ENCODE data around the gene TEC.
"Not testable (repeated sequence)": the region's sequence is repeated elsewhere in the genome, so short reads cannot be mapped to it uniquely, and the experiment has no call there.

TEC gene

GRCh38 chr4:48242511-48243195, 27.0 kb downstream of the TEC start:
- DNase-seq (ENCODE audit: low read depth): no peak

DNA sequence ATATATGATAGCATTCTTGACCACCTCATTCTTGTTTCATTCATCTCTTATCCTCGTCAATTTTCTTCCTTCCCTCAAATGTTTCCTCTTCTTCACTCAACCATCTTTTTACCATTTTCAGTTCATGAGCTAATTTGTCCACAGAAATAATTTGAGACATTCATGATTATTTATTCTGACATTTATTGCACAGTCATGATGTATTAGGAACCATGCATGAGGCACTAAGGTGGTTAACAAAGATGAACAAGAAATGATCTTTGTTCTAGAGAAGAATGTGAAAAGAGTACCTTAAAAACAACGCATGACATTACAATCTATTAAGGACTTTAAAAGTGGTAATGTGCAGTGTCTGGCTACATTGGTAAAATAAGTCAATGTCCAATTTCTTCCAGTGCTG, 27.9 kb downstream of the TEC start:
- no peak for DNase-seq (ENCODE audit: low read depth)

GRCh38 chr4:48237996-48238645, 31.5 kb downstream of the TEC start:
- DNase-seq (ENCODE audit: low read depth): no peak

GRCh38 chr4:48235050-48235449, 34.6 kb downstream of the TEC start:
- DNase-seq (ENCODE audit: low read depth): no peak

- DNase-seq (ENCODE audit: low read depth): no peak
Measured at GRCh38 chr4:48234575-48234974, 35.1 kb downstream of the TEC start.

GRCh38 chr4:48228949-48229348, 40.7 kb downstream of the TEC start:
- DNase-seq (ENCODE audit: low read depth): no peak

DNA sequence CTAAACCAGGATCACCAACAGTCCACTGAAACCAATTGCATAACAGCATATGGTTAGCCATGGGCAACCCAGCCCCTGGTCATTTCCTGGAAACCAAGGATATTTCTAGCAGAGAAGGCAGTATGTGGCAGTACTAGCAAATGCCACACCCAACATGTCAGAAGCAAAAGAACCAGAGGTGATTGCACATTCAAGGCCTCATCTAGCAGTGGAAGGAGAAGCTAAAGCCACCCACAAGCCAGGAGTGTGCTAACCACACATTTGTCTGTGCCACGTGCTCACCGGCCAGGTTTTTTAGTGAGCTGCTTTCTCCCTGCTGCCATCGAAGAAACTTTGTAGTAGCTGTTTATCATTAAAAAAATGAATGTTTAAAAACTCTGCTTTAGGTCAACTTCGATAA, 42.0 kb downstream of the TEC start:
- no peak for DNase-seq (ENCODE audit: low read depth)

DNA sequence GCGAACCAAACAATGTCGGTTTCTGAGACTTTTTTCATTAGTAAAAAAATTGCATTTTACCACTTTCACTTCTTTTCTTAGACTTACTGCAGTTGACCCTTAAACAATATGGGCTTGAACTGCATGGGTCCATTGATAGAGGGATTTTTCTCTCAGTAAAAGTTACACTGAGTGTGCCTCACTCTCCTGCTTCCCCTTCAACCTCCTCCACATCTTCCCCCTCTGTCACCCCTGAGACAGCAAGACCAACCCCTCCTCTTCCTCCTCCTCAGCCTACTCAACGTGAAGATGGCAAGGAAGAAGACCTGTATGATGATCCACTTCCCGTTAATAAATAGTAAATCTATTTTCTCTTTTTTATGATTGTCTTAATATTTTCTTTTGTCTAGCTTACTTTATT, 43.4 kb downstream of the TEC start:
- DNase-seq (ENCODE audit: low read depth): no peak

DNA sequence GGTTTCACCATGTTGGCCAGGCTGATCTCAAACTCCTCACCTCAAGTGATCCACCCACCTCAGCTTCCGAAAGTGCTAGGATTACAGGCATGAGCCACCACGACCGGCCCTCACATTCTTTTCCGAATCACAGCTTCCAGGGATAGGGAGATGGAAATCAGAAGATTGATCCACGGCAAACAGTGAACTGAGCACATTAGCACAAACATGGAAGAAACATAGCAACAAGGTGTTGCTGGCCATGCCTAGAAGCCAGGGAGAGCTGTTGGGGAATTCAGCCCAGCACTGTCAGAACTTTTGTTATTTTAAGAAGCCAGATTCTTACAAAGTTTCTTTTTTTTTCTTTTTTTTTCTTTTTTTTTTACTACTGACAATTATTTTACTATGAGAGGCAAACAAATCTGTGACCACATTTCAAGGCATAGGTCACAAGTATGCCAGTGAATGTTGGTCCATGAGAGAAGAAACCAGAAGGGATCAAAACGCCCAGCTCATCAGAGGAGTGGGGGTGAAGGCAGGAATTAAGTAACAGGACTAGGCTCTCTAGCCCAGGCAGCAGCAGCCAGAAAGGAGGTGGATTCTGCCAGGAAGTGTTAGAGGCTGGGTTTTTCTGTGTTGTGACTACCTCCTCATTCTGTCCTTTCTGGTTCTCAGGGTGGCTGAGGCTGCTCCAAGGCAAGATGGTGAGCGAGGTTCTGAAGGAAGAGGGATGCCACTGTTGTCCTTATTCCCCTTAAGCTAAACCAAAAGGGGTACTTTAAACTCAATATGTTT, 44.1 kb downstream of the TEC start:
- no peak for DNase-seq (ENCODE audit: low read depth)

- no peak for DNase-seq (ENCODE audit: low read depth)
Measured at GRCh38 chr4:48224606-48225005, 45.0 kb downstream of the TEC start.

- DNase-seq (ENCODE audit: low read depth): no peak
Measured at GRCh38 chr4:48223633-48224295, 45.9 kb downstream of the TEC start.

- DNase-seq (ENCODE audit: low read depth): no peak
Measured at GRCh38 chr4:48222491-48222890, 47.1 kb downstream of the TEC start.

- not testable (repeated sequence) for DNase-seq (ENCODE audit: low read depth)
Measured at GRCh38 chr4:48219430-48219829, 50.2 kb downstream of the TEC start.

- DNase-seq (ENCODE audit: low read depth): no peak
Measured at GRCh38 chr4:48216563-48216962, 53.1 kb downstream of the TEC start.

- DNase-seq (ENCODE audit: low read depth): no peak
Measured at GRCh38 chr4:48215977-48216376, 53.7 kb downstream of the TEC start.

- no peak for DNase-seq (ENCODE audit: low read depth)
Measured at GRCh38 chr4:48212165-48212564, 57.5 kb downstream of the TEC start.

GRCh38 chr4:48210966-48211328, 58.7 kb downstream of the TEC start:
- DNase-seq (ENCODE audit: low read depth): no peak

DNA sequence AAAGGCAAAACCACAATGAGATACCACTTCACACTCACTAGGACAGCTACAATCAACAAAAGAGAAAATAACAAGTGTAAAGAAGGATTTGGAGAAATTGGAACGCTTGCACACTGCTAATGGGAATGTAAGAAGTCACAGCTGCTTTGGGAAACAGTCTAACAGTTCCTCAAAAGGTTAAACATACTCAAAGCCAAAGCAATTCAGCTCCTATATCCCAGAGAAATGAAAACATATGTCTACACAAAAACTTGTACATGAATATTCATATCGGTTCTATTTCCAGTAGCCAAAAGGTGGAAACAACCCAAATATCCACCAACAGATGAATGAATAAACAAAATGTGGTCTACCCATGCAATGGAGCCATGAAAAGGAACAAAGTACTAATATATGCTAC, 64.0 kb downstream of the TEC start:
- DNase-seq (ENCODE audit: low read depth): no peak

GRCh38 chr4:48205107-48205506, 64.5 kb downstream of the TEC start:
- no peak for DNase-seq (ENCODE audit: low read depth)

DNA sequence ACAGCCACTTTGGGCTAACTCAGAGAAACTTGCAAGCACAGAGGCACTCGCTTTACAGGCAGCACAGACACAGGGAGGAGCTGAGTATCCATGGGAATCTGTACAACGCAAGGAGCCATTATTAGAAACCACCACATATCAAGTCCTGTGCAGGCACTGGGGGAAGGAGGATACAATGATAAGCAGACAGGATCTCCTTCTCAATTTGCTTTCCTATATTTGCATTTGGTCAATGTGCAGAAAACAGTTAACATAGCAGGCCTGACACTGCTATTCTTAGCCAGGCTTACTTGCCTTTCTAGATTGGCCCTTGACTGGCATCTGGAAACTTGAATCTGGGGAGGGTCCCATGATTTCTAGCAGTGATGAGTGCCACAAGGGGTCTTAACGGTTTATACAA, 65.8 kb downstream of the TEC start:
- no peak for DNase-seq (ENCODE audit: low read depth)

DNA sequence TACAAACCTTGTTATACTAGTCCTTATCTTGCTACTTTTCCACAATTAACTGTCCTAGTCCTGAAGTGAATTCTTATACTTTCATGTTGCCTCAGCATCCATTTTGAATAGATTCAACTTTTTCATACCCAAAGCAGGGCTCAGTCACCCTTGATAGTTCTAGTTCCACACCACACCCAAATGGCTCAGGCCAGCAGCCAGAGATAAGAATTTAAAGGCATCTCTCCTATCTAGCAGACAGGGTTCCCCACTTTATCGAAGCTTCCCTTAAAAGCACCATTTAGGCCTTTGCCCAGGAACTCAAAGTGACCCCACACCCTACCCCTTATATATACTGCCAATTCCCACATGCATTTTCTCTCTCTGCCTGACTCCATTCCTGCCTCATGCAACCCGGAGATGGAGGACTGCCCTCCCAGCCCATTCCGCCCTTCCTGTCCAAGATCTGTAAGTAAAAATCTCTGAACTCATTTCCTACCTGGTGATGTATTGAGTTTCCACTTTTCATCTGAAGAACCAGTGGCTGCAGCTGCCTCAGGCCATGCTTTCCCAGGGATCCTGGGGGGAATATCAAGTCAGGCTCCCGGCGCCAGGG, 71.9 kb downstream of the TEC start:
- no peak for DNase-seq (ENCODE audit: low read depth)

- DNase-seq (ENCODE audit: low read depth): no peak
Measured at GRCh38 chr4:48196758-48197504, 72.7 kb downstream of the TEC start.

Data from GM04504 (cell line).